ENCODE data around the gene PLCXD1. TPM values are rescaled to one million over a fixed set of nuclear protein-coding genes. Genes with fewer than 3 reads are reported as not detected.
"Not testable (repeated sequence)": the region's sequence is repeated elsewhere in the genome, so short reads cannot be mapped to it uniquely, and the experiment has no call there.

PLCXD1 gene
- total RNA-seq, 2 donors from 2014 or later: 2.2 to 3.0 TPM

DNA sequence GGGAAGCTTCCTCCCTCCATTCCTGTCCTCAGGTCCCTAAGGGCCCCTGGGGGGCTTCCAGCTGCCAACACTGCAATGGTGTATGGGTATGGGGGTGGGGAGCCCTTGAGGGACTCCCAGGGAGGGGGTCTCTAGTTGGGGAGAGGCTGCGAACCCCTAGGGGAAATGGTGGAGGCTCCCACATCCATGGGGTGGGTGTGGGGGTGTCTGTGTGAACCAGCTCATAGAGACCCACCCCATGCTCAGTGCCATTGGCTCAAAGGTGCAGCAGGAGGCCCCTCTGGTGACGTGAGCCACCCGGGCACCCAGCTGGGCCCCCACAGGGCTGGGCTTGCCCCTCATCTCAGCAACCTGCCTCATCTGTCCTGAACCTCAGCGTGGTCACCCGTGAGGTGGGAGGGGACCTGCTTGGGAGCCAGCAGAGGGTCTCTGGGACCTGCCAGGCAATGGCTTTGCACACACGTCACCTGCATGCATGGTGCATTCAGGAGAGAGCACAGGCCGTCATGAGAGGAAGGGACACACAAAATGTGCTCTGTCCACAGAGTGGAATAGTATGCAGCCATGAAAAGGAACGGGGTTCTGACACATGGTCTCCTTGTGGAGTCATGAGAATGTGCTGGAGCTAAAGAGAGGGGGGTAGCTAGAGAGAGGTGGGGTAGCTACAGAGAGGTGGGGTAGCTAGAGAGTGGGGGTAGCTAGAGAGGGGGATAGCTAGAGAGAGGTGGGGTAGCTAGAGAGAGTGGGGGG, 22.7 kb upstream of the PLCXD1 start:
- Histone ChIP-seq H3K9me3 (no peaks in the 10 kb centered on the region), H3K4me1 (peaks cover 0 to 8% of the 10 kb centered on the region in 2 donors), H3K27ac (no peak overlapping the region), H3K27me3 (no peaks in the 10 kb centered on the region), H3K36me3 (no peaks in the 10 kb centered on the region), H3K4me3 (no peak overlapping the region)
- TF ChIP-seq, protein P1, sequence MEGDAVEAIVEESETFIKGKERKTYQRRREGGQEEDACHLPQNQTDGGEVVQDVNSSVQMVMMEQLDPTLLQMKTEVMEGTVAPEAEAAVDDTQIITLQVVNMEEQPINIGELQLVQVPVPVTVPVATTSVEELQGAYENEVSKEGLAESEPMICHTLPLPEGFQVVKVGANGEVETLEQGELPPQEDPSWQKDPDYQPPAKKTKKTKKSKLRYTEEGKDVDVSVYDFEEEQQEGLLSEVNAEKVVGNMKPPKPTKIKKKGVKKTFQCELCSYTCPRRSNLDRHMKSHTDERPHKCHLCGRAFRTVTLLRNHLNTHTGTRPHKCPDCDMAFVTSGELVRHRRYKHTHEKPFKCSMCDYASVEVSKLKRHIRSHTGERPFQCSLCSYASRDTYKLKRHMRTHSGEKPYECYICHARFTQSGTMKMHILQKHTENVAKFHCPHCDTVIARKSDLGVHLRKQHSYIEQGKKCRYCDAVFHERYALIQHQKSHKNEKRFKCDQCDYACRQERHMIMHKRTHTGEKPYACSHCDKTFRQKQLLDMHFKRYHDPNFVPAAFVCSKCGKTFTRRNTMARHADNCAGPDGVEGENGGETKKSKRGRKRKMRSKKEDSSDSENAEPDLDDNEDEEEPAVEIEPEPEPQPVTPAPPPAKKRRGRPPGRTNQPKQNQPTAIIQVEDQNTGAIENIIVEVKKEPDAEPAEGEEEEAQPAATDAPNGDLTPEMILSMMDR (IDR thresholded peaks at IDR 0.05): no peak
- DNase-seq (ENCODE audit: low spot score): no peak

DNA sequence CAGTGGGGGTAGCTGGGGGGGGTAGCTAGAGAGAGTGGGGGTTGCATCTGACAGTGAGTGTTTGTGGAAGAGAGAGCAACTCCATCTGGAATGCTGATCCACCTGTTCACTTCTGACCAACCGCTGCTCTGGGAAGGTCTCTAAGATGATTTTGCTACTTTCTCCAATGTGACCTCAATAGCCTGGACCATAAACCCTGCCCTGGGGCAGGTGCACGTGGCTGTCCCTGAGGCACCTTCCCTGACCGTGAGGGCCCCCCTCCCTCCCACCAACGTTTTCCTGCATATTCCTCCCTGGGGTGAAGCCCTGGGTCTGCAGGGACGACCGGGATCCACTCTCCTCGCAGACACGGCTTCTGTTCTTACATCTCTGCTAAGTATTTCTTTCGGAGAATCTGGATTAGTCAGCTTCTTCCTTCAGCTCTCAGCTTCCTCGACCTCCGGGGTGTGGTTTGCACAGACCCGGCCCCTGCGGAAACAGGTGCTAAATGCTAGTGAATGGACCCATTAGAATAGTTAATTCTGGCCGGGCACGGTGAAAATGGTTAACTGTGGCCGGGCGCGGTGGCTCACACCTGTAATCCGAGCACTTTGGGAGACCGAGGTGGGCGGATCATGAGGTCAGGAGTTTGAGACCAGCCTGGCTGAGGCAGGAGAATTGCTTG, 21.4 kb upstream of the PLCXD1 start:
- Histone ChIP-seq H3K27me3 (no peaks in the 10 kb centered on the region), H3K4me3 (no peak overlapping the region), H3K36me3 (no peaks in the 10 kb centered on the region), H3K4me1 (peaks cover 0 to 8% of the 10 kb centered on the region in 2 donors), H3K27ac (no peak overlapping the region), H3K9me3 (no peaks in the 10 kb centered on the region)
- TF ChIP-seq, protein P1 (IDR thresholded peaks at IDR 0.05): no peak
- no peak for DNase-seq (ENCODE audit: low spot score)

DNA sequence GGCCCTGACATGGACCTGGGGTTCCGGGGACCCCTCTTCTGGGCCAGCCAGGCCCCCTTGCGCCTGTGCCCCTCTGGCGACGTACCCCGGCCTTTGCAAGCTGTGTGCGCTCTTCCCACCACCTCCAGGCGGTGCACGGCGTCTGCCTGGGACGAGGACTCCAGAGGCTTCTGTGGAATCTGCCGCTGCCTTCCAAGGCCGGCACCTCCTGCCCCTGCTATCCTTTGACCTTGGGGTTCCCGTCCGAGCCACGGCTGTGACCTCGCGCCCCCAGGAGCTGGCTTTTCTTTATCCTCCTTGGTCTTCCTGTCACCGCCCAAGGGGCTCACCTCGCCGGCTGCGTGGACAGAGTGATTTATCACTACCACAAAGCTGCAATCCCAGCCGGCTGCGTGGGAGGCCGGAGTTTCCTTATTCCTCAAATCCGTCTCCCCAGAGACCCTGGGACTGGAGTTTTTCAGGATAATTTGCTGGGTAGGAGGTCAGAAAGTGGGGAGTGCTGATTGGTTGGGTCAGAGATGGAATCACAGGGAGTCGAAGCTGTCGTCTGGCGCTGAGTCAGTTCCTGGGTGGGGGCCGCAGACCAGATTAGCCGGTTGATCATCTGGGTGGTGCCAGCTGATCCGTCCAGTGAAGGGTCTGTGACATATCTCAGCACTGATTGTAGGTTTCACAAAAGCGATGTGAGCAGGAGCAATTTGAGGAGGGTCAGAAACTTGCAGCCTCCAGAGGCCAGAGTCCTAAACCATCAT, 19.8 kb upstream of the PLCXD1 start:
- Histone ChIP-seq H3K4me3 (no peak overlapping the region), H3K27ac (no peak overlapping the region), H3K27me3 (no peaks in the 10 kb centered on the region), H3K9me3 (no peaks in the 10 kb centered on the region), H3K4me1 (peaks cover 0 to 8% of the 10 kb centered on the region in 2 donors), H3K36me3 (no peaks in the 10 kb centered on the region)
- peak; percentile 58 for DNase-seq (ENCODE audit: low spot score)
- TF ChIP-seq, protein P1 (IDR thresholded peaks at IDR 0.05): no peak

DNA sequence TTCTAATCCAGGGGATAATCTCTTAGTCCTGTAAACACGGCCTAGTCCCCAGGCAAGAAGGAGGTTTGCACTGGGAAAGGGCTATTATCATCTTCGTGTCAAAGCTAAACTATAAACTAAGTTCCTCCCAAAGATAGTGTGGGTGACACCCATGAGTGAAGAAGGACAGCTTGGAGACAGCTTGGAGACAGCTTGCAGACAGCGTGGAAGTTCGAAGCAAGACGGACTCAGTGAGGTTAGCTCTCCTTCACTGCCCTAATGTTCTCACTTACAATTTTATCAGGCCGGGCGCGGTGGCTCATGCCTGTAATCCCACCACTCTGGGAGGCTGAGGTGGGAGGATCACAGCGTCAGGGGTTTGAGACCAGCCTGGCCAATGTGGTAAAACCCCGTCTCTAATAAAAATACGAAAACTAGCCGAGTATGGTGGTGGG, 19.2 kb upstream of the PLCXD1 start:
- Histone ChIP-seq H3K36me3 (no peaks in the 10 kb centered on the region), H3K4me1 (peaks cover 0 to 8% of the 10 kb centered on the region in 2 donors), H3K27ac (no peak overlapping the region), H3K27me3 (no peaks in the 10 kb centered on the region), H3K4me3 (no peak overlapping the region), H3K9me3 (no peaks in the 10 kb centered on the region)
- DNase-seq (ENCODE audit: low spot score): no peak
- TF ChIP-seq, protein P1 (IDR thresholded peaks at IDR 0.05): no peak

DNA sequence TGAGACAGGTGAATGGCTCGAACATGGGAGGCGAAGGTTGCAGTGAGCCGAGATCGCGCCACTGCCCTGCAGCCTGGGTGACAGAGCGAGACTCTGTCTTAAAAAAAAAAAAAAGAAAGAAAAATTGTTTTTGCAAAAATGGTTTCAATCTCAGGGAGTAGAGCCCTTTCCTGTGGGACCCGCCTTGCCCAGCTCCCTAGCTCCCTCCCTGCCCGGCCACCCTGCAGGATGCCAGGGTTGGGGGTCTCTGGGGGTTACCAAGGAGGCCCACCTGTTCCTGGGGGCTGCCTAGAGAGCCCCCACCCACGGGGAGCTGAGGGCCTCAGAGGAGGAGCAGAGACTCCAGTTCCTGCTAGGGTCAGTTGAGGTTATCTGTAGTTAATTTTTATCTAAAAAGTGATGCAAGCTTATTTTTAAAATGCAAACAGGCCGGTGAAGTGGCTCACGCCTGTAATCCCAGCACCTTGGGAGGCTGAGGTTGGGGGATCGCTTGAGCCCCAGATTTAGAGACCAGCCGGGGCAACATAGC, 18.7 kb upstream of the PLCXD1 start:
- H3K36me3 ChIP-seq: no peaks in the 10 kb centered on the region
- no peak overlapping the region for H3K27ac ChIP-seq
- H3K9me3 ChIP-seq: no peaks in the 10 kb centered on the region
- H3K4me3 ChIP-seq: no peak overlapping the region
- no peaks in the 10 kb centered on the region for H3K27me3 ChIP-seq
- peaks cover 0 to 8% of the 10 kb centered on the region in 2 donors for H3K4me1 ChIP-seq
- DNase-seq (ENCODE audit: low spot score): no peak
- TF ChIP-seq, protein P1 (IDR thresholded peaks at IDR 0.05): no peak

DNA sequence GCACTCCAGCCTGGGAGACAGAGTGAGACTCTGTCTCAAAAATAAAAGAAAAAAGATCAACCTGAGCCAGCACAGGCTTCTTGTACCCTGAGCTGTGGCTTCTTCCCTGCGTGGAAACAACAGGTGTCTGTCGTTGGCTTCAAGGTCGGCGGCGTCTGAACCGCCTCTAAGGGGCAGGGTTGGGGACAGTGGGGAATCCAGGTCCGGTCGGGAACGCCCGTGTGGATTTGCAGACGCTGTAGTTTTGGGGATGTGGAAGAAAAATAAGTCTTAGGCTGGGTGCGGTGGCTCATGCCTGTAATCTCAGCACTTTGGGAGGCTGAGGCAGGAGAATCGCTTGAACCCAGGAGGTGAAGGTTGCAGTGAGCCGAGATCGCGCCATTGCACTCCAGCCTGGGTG, 17.2 kb upstream of the PLCXD1 start:
- not testable (repeated sequence) for H3K27ac ChIP-seq, H3K9me3 ChIP-seq, H3K4me3 ChIP-seq, H3K4me1 ChIP-seq, H3K36me3 ChIP-seq, H3K27me3 ChIP-seq
- DNase-seq (ENCODE audit: low spot score): peak; percentile 55

Measured in right atrium auricular region (tissue), 2 donors.